Measurements from ENCODE around the gene CIAO1.

GRCh38 chr2:96316999-96317398, 51.0 kb downstream of the CIAO1 start:
- TF ChIP-seq CTCF (IDR thresholded peaks at IDR 0.05) (no peak), POLR2AphosphoS5 (IDR thresholded peaks at IDR 0.05) (no peak), POLR2A (IDR thresholded peaks at IDR 0.05) (no peak)

Measured in prostate gland (tissue), 2 donors.